HepG2 (cell line): Measurements from ENCODE around the gene GIN1. TPM values are rescaled to one million over a fixed set of nuclear protein-coding genes. Genes with fewer than 3 reads are reported as not detected.
A peak's percentile ranks its signal among the peaks of the same experiment; 100 is the strongest.

Source experiments
- ARID2 ChIP-seq: sonication (generic); formaldehyde crosslinking; IDR thresholded peaks from 2 replicates; pipeline ENCODE4 v1.8.1; 2022; ENCODE audit warnings: mild to moderate bottlenecking, missing genetic modification reagents, borderline replicate concordance
- ARNTL ChIP-seq: sonication (generic); formaldehyde crosslinking; IDR thresholded peaks from 2 replicates; pipeline ENCODE4 v1.4.0; 2020; ENCODE audit warnings: mild to moderate bottlenecking, missing genetic modification reagents
- BORCS8-MEF2B ChIP-seq: sonication (generic); formaldehyde crosslinking; IDR thresholded peaks from 2 replicates; pipeline ENCODE4 v1.8.0; 2022; ENCODE audit warnings: mild to moderate bottlenecking, missing genetic modification reagents
- NCOR1 ChIP-seq: fragments of 200-600 bp; sonication (generic); IDR thresholded peaks from 2 replicates; pipeline ENCODE4 v1.7.0; 2017; ENCODE audit warnings: antibody characterized with exemption, low read length, borderline replicate concordance
- ONECUT2 ChIP-seq: sonication (generic); formaldehyde crosslinking; IDR thresholded peaks from 2 replicates; pipeline ENCODE4 v1.4.0; 2020; ENCODE audit warnings: missing genetic modification reagents
- POLR2AphosphoS2 ChIP-seq: IDR thresholded peaks from 2 replicates; pipeline ENCODE4 v1.6.1; 2011; ENCODE audit warnings: low read depth, low read length, improper control_type of control experiment
- SALL2 ChIP-seq: sonication (generic); formaldehyde crosslinking; IDR thresholded peaks from 2 replicates; pipeline ENCODE4 v1.8.1; 2023; ENCODE audit warnings: mild to moderate bottlenecking, missing genetic modification reagents, inconsistent platforms
- SMARCC2 ChIP-seq: fragments of 450-650 bp; IDR thresholded peaks from 2 replicates; pipeline ENCODE4 v1.6.1; 2017; ENCODE audit warnings: antibody characterized with exemption, mild to moderate bottlenecking
- ZBTB3 ChIP-seq: sonication (generic); formaldehyde crosslinking; IDR thresholded peaks from 2 replicates; pipeline ENCODE4 v1.4.0; 2020; ENCODE audit warnings: low read depth, mild to moderate bottlenecking, moderate library complexity, missing genetic modification reagents, borderline replicate concordance
- ZNF646 ChIP-seq: sonication (generic); formaldehyde crosslinking; IDR thresholded peaks from 2 replicates; pipeline ENCODE4 v1.9.0; 2021; ENCODE audit warnings: mild to moderate bottlenecking, missing genetic modification reagents
- ZNF652 ChIP-seq: IDR thresholded peaks from 2 replicates; pipeline ENCODE4 v1.6.1; 2016; ENCODE audit warnings: low read depth, borderline replicate concordance
- ZNF878 ChIP-seq: sonication (generic); formaldehyde crosslinking; IDR thresholded peaks from 2 replicates; pipeline ENCODE4 v1.8.1; 2023; ENCODE audit warnings: mild to moderate bottlenecking, missing genetic modification reagents, moderate library complexity
- polyA plus RNA-seq, 8 experiments: library from polyadenylated mRNA; depleted of rRNA in 3 of 8; stranded (reverse) in 7 of 8; unstranded in 1 of 8; fragments of >200 nt; fragmentation: Illumina TruSeq in 4 of 8; extraction: Trizol in 4 of 8; gene quantifications; 2 replicates each; pipeline versions ENCODE4 v1.2.1 to v1.2.3, GENCODE V29; 2011 to 2016; ENCODE audit warnings: low read depth in 4 of 8, missing spikeins in 1 of 8, mixed read lengths in 1 of 8; ENCODE audit not compliant: insufficient read depth in 1 of 8
- total RNA-seq, 5 experiments: library from RNA; depleted of rRNA; stranded (reverse); fragments of >200 nt; fragmentation: Illumina TruSeq; extraction: Trizol; gene quantifications; 2 replicates each; pipeline ENCODE4 v1.2.3, GENCODE V29; 2016; ENCODE audit warnings: low read depth in 1 of 5
- TF ChIP-seq, protein P1 (sequence below): IDR thresholded peaks from 2 replicates; pipeline ENCODE4 v1.6.1; 2016
- TF ChIP-seq, protein P2 (sequence below): sonication (generic); formaldehyde crosslinking; IDR thresholded peaks from 2 replicates; pipeline ENCODE4 v1.4.0; 2020; ENCODE audit warnings: missing genetic modification reagents, borderline replicate concordance
- TF ChIP-seq, protein P3 (sequence below): sonication (generic); formaldehyde crosslinking; IDR thresholded peaks from 2 replicates; pipeline ENCODE4 v1.8.0; 2022; ENCODE audit warnings: mild to moderate bottlenecking, missing genetic modification reagents, moderate library complexity

The GIN1 gene
- total and polyA plus RNA-seq, 2 of the 13 experiments (the other 11 are each of a cell fraction or from before 2014, with no cell fraction given), result 1.7 to 7.7 TPM

DNA sequence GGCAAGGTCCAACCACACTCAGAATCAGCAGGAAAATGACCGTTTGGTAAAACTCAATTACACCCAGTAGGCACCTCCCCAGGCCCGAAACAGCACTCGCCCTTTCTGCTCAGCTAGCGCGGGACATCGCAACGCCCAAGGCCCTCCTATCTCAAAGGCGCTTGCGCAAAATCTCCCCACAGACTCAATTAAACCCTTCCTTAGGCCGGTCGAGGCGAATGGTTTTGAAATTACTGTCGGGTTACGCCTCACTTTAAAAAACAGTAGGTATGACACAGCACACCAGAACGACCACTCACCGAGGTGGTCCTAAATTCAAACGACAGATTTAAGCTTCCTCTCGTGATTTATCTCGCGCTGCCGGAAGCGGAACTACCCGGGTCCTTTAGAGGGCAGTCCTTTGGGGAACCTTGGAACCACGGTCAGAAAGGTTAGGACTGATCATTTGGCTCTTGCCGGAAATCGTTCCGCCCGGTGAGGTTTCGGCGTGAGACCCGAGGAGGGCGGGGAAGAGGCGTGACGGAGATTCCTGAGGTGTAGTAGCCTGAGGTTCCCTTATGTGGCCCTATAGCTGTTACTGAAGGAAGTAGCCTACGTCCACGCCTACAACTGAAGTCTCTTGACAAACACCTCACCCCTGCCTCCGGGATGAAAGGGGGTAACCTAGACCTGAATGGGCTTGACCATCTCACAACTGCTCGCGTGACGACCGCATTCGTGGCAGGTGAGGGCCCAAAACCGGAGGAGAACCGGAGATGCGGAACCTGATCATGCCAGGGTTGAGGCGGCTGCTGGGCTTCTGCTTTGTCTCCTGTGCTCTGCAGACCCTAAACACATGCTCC, at the start of gene GIN1, which contains the start of gene PPIP5K2 (continued):
- TF ChIP-seq, protein P1, sequence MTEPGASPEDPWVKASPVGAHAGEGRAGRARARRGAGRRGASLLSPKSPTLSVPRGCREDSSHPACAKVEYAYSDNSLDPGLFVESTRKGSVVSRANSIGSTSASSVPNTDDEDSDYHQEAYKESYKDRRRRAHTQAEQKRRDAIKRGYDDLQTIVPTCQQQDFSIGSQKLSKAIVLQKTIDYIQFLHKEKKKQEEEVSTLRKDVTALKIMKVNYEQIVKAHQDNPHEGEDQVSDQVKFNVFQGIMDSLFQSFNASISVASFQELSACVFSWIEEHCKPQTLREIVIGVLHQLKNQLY (CRISPR knock-in tag), result peak; percentile 48
- TF ChIP-seq ARID2 (CRISPR knock-in tag) (peak; percentile 72; the same call in 1 of the 2 replicates), ARNTL (CRISPR knock-in tag) (0 out of 2 replicates have a peak, but pooled peaks have one; percentile 42), ZNF652 (no peak; the same call in 1 of the 2 replicates), ZBTB3 (CRISPR knock-in tag) (0 out of 2 replicates have a peak, but pooled peaks have one; percentile 27), ONECUT2 (CRISPR knock-in tag) (no peak), SMARCC2 (no peak), ZNF646 (no peak), NCOR1 (peak; percentile 59), POLR2AphosphoS2 (no peak), BORCS8-MEF2B (CRISPR knock-in tag) (peak; percentile 84), SALL2 (CRISPR knock-in tag) (peak; percentile 89), ZNF878 (CRISPR knock-in tag) (peak; percentile 44; the same call in 1 of the 2 replicates)
- TF ChIP-seq, protein P2, sequence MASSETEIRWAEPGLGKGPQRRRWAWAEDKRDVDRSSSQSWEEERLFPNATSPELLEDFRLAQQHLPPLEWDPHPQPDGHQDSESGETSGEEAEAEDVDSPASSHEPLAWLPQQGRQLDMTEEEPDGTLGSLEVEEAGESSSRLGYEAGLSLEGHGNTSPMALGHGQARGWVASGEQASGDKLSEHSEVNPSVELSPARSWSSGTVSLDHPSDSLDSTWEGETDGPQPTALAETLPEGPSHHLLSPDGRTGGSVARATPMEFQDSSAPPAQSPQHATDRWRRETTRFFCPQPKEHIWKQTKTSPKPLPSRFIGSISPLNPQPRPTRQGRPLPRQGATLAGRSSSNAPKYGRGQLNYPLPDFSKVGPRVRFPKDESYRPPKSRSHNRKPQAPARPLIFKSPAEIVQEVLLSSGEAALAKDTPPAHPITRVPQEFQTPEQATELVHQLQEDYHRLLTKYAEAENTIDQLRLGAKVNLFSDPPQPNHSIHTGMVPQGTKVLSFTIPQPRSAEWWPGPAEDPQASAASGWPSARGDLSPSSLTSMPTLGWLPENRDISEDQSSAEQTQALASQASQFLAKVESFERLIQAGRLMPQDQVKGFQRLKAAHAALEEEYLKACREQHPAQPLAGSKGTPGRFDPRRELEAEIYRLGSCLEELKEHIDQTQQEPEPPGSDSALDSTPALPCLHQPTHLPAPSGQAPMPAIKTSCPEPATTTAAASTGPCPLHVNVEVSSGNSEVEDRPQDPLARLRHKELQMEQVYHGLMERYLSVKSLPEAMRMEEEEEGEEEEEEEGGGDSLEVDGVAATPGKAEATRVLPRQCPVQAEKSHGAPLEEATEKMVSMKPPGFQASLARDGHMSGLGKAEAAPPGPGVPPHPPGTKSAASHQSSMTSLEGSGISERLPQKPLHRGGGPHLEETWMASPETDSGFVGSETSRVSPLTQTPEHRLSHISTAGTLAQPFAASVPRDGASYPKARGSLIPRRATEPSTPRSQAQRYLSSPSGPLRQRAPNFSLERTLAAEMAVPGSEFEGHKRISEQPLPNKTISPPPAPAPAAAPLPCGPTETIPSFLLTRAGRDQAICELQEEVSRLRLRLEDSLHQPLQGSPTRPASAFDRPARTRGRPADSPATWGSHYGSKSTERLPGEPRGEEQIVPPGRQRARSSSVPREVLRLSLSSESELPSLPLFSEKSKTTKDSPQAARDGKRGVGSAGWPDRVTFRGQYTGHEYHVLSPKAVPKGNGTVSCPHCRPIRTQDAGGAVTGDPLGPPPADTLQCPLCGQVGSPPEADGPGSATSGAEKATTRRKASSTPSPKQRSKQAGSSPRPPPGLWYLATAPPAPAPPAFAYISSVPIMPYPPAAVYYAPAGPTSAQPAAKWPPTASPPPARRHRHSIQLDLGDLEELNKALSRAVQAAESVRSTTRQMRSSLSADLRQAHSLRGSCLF, result no peak
- TF ChIP-seq, protein P3, sequence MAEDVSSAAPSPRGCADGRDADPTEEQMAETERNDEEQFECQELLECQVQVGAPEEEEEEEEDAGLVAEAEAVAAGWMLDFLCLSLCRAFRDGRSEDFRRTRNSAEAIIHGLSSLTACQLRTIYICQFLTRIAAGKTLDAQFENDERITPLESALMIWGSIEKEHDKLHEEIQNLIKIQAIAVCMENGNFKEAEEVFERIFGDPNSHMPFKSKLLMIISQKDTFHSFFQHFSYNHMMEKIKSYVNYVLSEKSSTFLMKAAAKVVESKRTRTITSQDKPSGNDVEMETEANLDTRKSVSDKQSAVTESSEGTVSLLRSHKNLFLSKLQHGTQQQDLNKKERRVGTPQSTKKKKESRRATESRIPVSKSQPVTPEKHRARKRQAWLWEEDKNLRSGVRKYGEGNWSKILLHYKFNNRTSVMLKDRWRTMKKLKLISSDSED, result no peak
